LNCAP (cell line): ENCODE results near the gene RPS6KA6.
A peak's percentile ranks its signal among the peaks of the same experiment; 100 is the strongest.

Experiments
- TF ChIP-seq, protein P1 (sequence below): fragments of 450-650 bp; IDR thresholded peaks from 2 replicates; pipeline ENCODE4 v1.5.1; 2017; ENCODE audit warnings: mild to moderate bottlenecking

The RPS6KA6 gene

GRCh38 chrX:84078991-84079390, 109.0 kb downstream of the RPS6KA6 start:
- TF ChIP-seq, protein P1, sequence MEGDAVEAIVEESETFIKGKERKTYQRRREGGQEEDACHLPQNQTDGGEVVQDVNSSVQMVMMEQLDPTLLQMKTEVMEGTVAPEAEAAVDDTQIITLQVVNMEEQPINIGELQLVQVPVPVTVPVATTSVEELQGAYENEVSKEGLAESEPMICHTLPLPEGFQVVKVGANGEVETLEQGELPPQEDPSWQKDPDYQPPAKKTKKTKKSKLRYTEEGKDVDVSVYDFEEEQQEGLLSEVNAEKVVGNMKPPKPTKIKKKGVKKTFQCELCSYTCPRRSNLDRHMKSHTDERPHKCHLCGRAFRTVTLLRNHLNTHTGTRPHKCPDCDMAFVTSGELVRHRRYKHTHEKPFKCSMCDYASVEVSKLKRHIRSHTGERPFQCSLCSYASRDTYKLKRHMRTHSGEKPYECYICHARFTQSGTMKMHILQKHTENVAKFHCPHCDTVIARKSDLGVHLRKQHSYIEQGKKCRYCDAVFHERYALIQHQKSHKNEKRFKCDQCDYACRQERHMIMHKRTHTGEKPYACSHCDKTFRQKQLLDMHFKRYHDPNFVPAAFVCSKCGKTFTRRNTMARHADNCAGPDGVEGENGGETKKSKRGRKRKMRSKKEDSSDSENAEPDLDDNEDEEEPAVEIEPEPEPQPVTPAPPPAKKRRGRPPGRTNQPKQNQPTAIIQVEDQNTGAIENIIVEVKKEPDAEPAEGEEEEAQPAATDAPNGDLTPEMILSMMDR, result no peak

DNA sequence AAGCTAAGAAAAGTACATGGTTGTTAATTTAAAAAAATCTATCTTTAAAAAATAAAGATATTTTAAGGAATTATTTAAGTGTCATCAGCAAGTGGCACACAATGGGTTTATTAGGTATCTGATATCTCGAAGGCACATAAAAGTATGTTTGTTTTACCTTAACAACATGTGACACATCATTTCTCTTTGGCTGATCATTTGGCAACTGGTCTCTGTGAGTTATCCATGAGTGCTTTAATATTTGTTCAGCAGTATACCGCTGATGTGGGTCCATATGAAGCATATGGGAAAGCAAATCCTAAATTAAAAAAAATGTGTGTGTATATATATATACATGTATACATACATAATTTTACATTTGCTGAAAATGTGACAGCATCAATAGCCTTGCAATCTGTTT, 123.2 kb downstream of the RPS6KA6 start:
- TF ChIP-seq, protein P1, result no peak

DNA sequence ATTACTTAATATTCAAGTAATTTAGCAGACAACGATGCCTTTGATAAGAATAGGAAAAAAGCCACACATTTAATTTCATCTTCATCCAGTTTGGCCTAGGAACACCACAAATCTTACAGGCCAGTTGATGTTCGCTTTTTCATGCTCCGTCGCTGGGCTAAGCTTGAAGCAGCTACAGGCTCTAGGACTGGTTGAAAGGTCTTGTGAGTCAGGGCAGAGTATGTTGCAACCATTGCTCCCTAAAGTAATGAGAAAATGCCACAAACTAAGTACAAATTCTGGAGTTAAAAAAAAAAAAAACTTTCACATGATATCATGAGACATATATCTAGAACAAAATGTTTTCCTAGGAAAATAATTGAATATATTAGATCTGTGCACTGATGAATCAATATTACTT, 123.8 kb downstream of the RPS6KA6 start:
- TF ChIP-seq, protein P1, result no peak

DNA sequence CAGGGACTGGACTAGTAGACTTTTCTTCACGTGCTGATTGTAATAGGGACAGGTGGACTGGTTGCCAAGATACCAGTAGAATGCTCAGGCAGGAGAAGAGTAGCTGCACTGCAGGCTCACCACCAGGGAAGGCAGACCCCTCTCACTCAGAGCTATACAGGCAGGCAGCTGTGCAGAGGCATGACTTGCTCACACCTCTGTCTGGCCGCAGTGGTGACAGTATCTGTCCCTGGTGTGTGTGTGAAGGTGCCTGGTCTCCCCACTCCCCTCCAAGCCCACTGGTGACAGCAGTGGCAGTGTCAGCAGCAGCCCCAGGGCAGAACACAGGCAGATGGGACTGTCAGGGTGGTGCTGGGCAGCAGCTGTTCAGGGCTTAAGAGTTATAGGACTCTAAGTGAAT, 140.7 kb downstream of the RPS6KA6 start:
- TF ChIP-seq, protein P1, result no peak

- TF ChIP-seq, protein P1, result peak; percentile 62
Observed at GRCh38 chrX:84046403-84046984, 141.5 kb downstream of the RPS6KA6 start.

- TF ChIP-seq, protein P1, result no peak
Observed at GRCh38 chrX:84044051-84044450, 143.9 kb downstream of the RPS6KA6 start.
